IMR-90 (cell line): ENCODE measurements around the gene NDC80. TPM values are rescaled to one million over a fixed set of nuclear protein-coding genes. Genes with fewer than 3 reads are reported as not detected.

Experiments used
- ATAC-seq: fragments of 200-7000 bp; cut with Tn5 transposase; 2 replicates; pipeline ENCODE4 v1.9.1; 2020; ENCODE audit warnings: low read depth, mild to moderate bottlenecking, moderate library complexity
- BruUV-seq: library from RNA; stranded (reverse); fragments of 400-500 nt; replicated peaks from 2 replicates; lab custom pipeline; 2021; lab: Mats Ljungman, UMichigan
- CTCF ChIA-PET: fragments of 300-600 bp; formaldehyde crosslinking; extraction: SDS; loops from one replicate; lab custom pipeline; 2021; ENCODE audit warnings: antibody characterized with exemption; lab: Yijun Ruan, JAX
- POLR2A ChIA-PET: fragments of 300-600 bp; sonication (Branson Sonifier 250); formaldehyde crosslinking; loops from one replicate; lab custom pipeline; 2022; ENCODE audit warnings: antibody characterized with exemption; ENCODE audit not compliant: unreplicated experiment; lab: Charles Lee
- DNase-seq: peaks from one replicate; pipeline ENCODE4 v3.0.0; 2013
- H2AFZ ChIP-seq: replicated peaks from 2 replicates; pipeline ENCODE3; 2013; ENCODE audit warnings: low read length, mild to moderate bottlenecking; ENCODE audit not compliant: poor library complexity
- H2AK5ac ChIP-seq: 2 replicates; pipeline ENCODE4 v1.6.1; 2013; ENCODE audit warnings: low read depth, low read length, inconsistent platforms
- H2AK9ac ChIP-seq: replicated peaks from 2 replicates; pipeline ENCODE3; 2013; ENCODE audit warnings: mild to moderate bottlenecking, low read depth, low read length, moderate library complexity; ENCODE audit not compliant: poor library complexity
- H2BK120ac ChIP-seq: 2 replicates; pipeline ENCODE4 v1.6.1; 2013; ENCODE audit warnings: low read depth, low read length, inconsistent platforms
- H2BK15ac ChIP-seq: 3 replicates; pipeline ENCODE4 v1.6.1; 2013; ENCODE audit warnings: low read depth, low read length, inconsistent platforms
- H2BK20ac ChIP-seq: 2 replicates; pipeline ENCODE4 v1.6.1; 2013; ENCODE audit warnings: low read depth, mild to moderate bottlenecking, inconsistent platforms, low read length, moderate library complexity
- H2BK5ac ChIP-seq: 2 replicates; pipeline ENCODE4 v1.6.1; 2013; ENCODE audit warnings: mild to moderate bottlenecking, low read depth, low read length, inconsistent platforms; ENCODE audit not compliant: poor library complexity, severe bottlenecking
- H3K14ac ChIP-seq: replicated peaks from 2 replicates; pipeline ENCODE4 v1.6.1; 2013; ENCODE audit warnings: low read depth, low read length, inconsistent platforms
- H3K18ac ChIP-seq: 2 replicates; pipeline ENCODE4 v1.6.1; 2013; ENCODE audit warnings: low read depth, low read length, control low read depth
- H3K23ac ChIP-seq: 2 replicates; pipeline ENCODE4 v1.6.1; 2013; ENCODE audit warnings: low read depth, low read length, inconsistent platforms
- H3K27ac ChIP-seq: 2 replicates; pipeline ENCODE4 v1.5.1; 2013; ENCODE audit warnings: mild to moderate bottlenecking, control low read depth, low read length; ENCODE audit not compliant: insufficient read depth
- H3K27me3 ChIP-seq: 2 replicates; pipeline ENCODE4 v1.6.1; 2013; ENCODE audit warnings: low read length; ENCODE audit not compliant: control insufficient read depth, insufficient read depth
- H3K36me3 ChIP-seq: 2 replicates; pipeline ENCODE4 v1.6.1; 2013; ENCODE audit warnings: low read length, mixed read lengths; ENCODE audit not compliant: control insufficient read depth, insufficient read depth
- H3K4ac ChIP-seq: 2 replicates; pipeline ENCODE4 v1.6.1; 2013; ENCODE audit warnings: low read depth, low read length, inconsistent platforms
- H3K4me1 ChIP-seq: 2 replicates; pipeline ENCODE4 v1.6.1; 2013; ENCODE audit warnings: low read length, mixed read lengths; ENCODE audit not compliant: control insufficient read depth, insufficient read depth
- H3K4me2 ChIP-seq: 2 replicates; pipeline ENCODE4 v1.6.1; 2013; ENCODE audit warnings: low read depth, mild to moderate bottlenecking, control low read depth, low read length, moderate library complexity
- H3K4me3 ChIP-seq: 2 replicates; pipeline ENCODE4 v1.5.1; 2013; ENCODE audit warnings: low read depth, mild to moderate bottlenecking, control low read depth, low read length, moderate library complexity; ENCODE audit not compliant: insufficient read depth
- H3K56ac ChIP-seq: 2 replicates; pipeline ENCODE4 v1.6.1; 2013; ENCODE audit warnings: low read length, inconsistent platforms; ENCODE audit not compliant: insufficient read depth; ENCODE audit errors: extremely low read depth
- H3K79me1 ChIP-seq, 2 experiments: 2 replicates each; pipeline ENCODE4 v1.6.1; 2013; ENCODE audit warnings: low read length in 2 of 2, inconsistent platforms in 1 of 2, low read depth in 1 of 2
- H3K9ac ChIP-seq: 2 replicates; pipeline ENCODE4 v1.6.1; 2013; ENCODE audit warnings: low read depth, low read length, control low read depth
- H3K9me1 ChIP-seq: 2 replicates; pipeline ENCODE4 v1.6.1; 2013; ENCODE audit warnings: low read length, inconsistent platforms; ENCODE audit not compliant: insufficient read depth
- H3K9me3 ChIP-seq: 2 replicates; pipeline ENCODE4 v1.6.1; 2013; ENCODE audit warnings: low read length; ENCODE audit not compliant: control insufficient read depth, insufficient read depth
- H4K20me1 ChIP-seq: 2 replicates; pipeline ENCODE4 v1.6.1; 2013; ENCODE audit warnings: low read length, inconsistent platforms; ENCODE audit not compliant: insufficient read depth
- H4K5ac ChIP-seq: 2 replicates; pipeline ENCODE4 v1.6.1; 2013; ENCODE audit warnings: mild to moderate bottlenecking, low read depth, low read length, control low read depth
- H4K8ac ChIP-seq, 2 experiments: 2 replicates each; pipeline ENCODE4 v1.6.1; 2013; ENCODE audit warnings: low read depth in 2 of 2, low read length in 2 of 2, control low read depth in 1 of 2, inconsistent platforms in 1 of 2
- H4K91ac ChIP-seq: 2 replicates; pipeline ENCODE4 v1.6.1; 2013; ENCODE audit warnings: low read depth, low read length, inconsistent platforms; ENCODE audit not compliant: insufficient read depth
- BHLHE40 ChIP-seq: fragments of 150-350 bp; IDR thresholded peaks from 2 replicates; pipeline ENCODE4 v1.6.1; 2016; ENCODE audit warnings: mild to moderate bottlenecking, low read depth, low read length
- CEBPB ChIP-seq: IDR thresholded peaks from 2 replicates; pipeline ENCODE4 v1.6.1; 2012; ENCODE audit warnings: low read depth, low read length, improper control_type of control experiment
- MAFK ChIP-seq: IDR thresholded peaks from 2 replicates; pipeline ENCODE4 v1.6.1; 2012; ENCODE audit warnings: low read depth, low read length, improper control_type of control experiment
- MAZ ChIP-seq: IDR thresholded peaks from 2 replicates; pipeline ENCODE4 v1.6.1; 2012; ENCODE audit warnings: low read depth, mild to moderate bottlenecking, low read length, improper control_type of control experiment, moderate library complexity, borderline replicate concordance
- MXI1 ChIP-seq: IDR thresholded peaks from 2 replicates; pipeline ENCODE4 v1.6.1; 2012; ENCODE audit warnings: low read depth, mild to moderate bottlenecking, low read length, moderate library complexity, borderline replicate concordance
- RCOR1 ChIP-seq: IDR thresholded peaks from 2 replicates; pipeline ENCODE4 v1.6.1; 2012; ENCODE audit warnings: mild to moderate bottlenecking, low read length, improper control_type of control experiment; ENCODE audit not compliant: insufficient replicate concordance
- RFX5 ChIP-seq: IDR thresholded peaks from 2 replicates; pipeline ENCODE4 v1.8.0; 2012; ENCODE audit warnings: low read depth, mild to moderate bottlenecking, low read length, moderate library complexity
- WGBS, 2 experiments: methylation state at CpG; one replicate each; pipeline versions ENCODE4 v1.1.5 to v1.1.7; 2013; ENCODE audit warnings: missing lambda C conversion rate in 2 of 2; ENCODE audit not compliant: insufficient read length in 1 of 2; ENCODE audit errors: extremely low coverage in 2 of 2; 5-methylcytosine and 5-hydroxymethylcytosine counted together
- dilution Hi-C: fragments of 300-500 bp; cut with HindIII; formaldehyde crosslinking; loops from one replicate; pipeline ENCODE4 v1.14.3; 2018; ENCODE audit warnings: low sequenced_read_pairs; ENCODE audit not compliant: unreplicated experiment
- in situ Hi-C: fragments of 300-500 bp; cut with MboI; formaldehyde crosslinking; loops from 3 replicates; pipeline ENCODE4 v1.14.3; 2019; ENCODE audit warnings: low sequenced_read_pairs, inconsistent platforms, mixed read lengths
- intact Hi-C: fragments of 100-400 bp; cut with micrococcal nuclease; formaldehyde crosslinking; loops from 2 replicates; pipeline ENCODE4 v1.10.0; 2022
- polyA plus RNA-seq, 3 experiments: library from polyadenylated mRNA; depleted of rRNA; stranded (reverse); fragments of >200 nt; gene quantifications; 2 replicates each; pipeline ENCODE4 v1.2.3, GENCODE V29; 2012; ENCODE audit warnings: low replicate concordance in 1 of 3
- total RNA-seq: library from RNA; depleted of rRNA; stranded (reverse); fragments of >200 nt; gene quantifications from 2 replicates; pipeline ENCODE4 v1.2.3, GENCODE V29; 2012
- TF ChIP-seq, protein P1 (sequence below): fragments of 150-350 bp; IDR thresholded peaks from 2 replicates; pipeline ENCODE4 v1.6.1; 2016; ENCODE audit warnings: low read depth, mild to moderate bottlenecking, low read length, moderate library complexity, borderline replicate concordance
- TF ChIP-seq, protein P2 (sequence below): conservative IDR thresholded peaks from 2 replicates; pipeline ENCODE4 v1.5.1; 2012; ENCODE audit warnings: mild to moderate bottlenecking, low read depth, low read length, improper control_type of control experiment

Gene NDC80
- total and polyA plus RNA-seq, 2 of the 4 experiments (the other 2 are of a cell fraction) = 11.8 to 15.5 TPM

DNA sequence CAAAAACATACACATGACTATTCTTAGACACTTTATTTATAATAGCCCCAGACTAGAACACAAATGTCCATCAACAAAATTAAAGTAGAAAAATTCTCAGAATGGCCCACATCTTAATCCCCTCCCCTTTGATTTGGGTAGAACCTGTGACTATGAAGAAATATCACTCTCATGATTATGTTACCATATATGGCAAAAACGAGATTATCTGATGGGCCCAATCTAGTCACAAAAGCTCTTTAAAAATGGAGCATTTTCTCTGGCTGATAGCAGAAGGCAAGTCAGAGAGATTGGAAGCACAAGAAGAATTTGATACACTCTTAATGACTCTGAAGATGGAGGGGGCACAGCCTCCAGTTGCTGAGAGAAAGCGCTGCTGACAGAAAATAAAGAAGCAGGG is 39.6 kb upstream of the NDC80 start:
- WGBS, 2 experiments = 100% methylated on average over 1 of the region's 2 CpGs; no CpG with 5 or more reads in 1 of the 2 experiments
- H3K36me3 ChIP-seq = no peaks in the 10 kb centered on the region

More for the DNA sequence above, 39.6 kb upstream of the NDC80 start:
- Histone ChIP-seq H4K20me1 (no peaks in the 10 kb centered on the region), H3K27me3 (no peaks in the 10 kb centered on the region), H3K4me2 (no peak overlapping the region), H2BK15ac (no peak overlapping the region), H3K18ac (no peak overlapping the region), H3K4me1 (no peaks in the 10 kb centered on the region), H3K56ac (no peak overlapping the region), H4K5ac (no peak overlapping the region), H2AK9ac (no peak overlapping the region), H2AK5ac (no peak overlapping the region), H3K9me1 (no peaks in the 10 kb centered on the region), H3K14ac (no peak overlapping the region), H3K9ac (no peak overlapping the region), H2BK120ac (no peak overlapping the region), H3K4ac (no peak overlapping the region), H2BK5ac (no peak overlapping the region), H2BK20ac (no peak overlapping the region), H4K8ac (no peak overlapping the region), H4K91ac (no peak overlapping the region), H3K27ac (no peak overlapping the region), H3K4me3 (no peak overlapping the region), H3K23ac (no peak overlapping the region), H2AFZ (no peak overlapping the region), H3K79me1 (no peaks in the 10 kb centered on the region), H3K9me3 (peaks cover 2% of the 10 kb centered on the region)
- no peak for TF ChIP-seq RFX5
- no peak for TF ChIP-seq MXI1
- TF ChIP-seq RCOR1 = no peak
- no peak for TF ChIP-seq BHLHE40
- TF ChIP-seq MAFK = no peak
- TF ChIP-seq CEBPB = no peak
- no peak for TF ChIP-seq MAZ
- TF ChIP-seq, protein P1, sequence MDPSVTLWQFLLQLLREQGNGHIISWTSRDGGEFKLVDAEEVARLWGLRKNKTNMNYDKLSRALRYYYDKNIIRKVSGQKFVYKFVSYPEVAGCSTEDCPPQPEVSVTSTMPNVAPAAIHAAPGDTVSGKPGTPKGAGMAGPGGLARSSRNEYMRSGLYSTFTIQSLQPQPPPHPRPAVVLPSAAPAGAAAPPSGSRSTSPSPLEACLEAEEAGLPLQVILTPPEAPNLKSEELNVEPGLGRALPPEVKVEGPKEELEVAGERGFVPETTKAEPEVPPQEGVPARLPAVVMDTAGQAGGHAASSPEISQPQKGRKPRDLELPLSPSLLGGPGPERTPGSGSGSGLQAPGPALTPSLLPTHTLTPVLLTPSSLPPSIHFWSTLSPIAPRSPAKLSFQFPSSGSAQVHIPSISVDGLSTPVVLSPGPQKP = no peak
- TF ChIP-seq, protein P2, sequence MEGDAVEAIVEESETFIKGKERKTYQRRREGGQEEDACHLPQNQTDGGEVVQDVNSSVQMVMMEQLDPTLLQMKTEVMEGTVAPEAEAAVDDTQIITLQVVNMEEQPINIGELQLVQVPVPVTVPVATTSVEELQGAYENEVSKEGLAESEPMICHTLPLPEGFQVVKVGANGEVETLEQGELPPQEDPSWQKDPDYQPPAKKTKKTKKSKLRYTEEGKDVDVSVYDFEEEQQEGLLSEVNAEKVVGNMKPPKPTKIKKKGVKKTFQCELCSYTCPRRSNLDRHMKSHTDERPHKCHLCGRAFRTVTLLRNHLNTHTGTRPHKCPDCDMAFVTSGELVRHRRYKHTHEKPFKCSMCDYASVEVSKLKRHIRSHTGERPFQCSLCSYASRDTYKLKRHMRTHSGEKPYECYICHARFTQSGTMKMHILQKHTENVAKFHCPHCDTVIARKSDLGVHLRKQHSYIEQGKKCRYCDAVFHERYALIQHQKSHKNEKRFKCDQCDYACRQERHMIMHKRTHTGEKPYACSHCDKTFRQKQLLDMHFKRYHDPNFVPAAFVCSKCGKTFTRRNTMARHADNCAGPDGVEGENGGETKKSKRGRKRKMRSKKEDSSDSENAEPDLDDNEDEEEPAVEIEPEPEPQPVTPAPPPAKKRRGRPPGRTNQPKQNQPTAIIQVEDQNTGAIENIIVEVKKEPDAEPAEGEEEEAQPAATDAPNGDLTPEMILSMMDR = no peak
- intact Hi-C loops (no loop called here), in situ Hi-C loops (loop anchor here (10.0 to 25.0 kb wide), 2 partner anchors 427 to 944 kb away; no protein-coding TSS in a partner anchor), dilution Hi-C loops (no loop called here)
- CTCF ChIA-PET = no interaction called here
- ATAC-seq (no peak), DNase-seq (no peak)
- POLR2A ChIA-PET = no interaction called here
- no TSS peak for BruUV-seq
